Naive B cell (primary cell): ENCODE data around the gene ALS2CL. TPM values are rescaled to one million over a fixed set of nuclear protein-coding genes. Genes with fewer than 3 reads are reported as not detected.

ENCODE experiments used
- ATAC-seq, 2 donors: fragments of 150-1000 bp; cut with Tn5 transposase; 2 replicates each; pipeline ENCODE4 v1.10.0; 2021; ENCODE audit warnings: low read depth in 2 of 2, mild to moderate bottlenecking in 2 of 2, moderate library complexity in 2 of 2
- DNase-seq: peaks from one replicate; pipeline ENCODE4 v3.0.0; 2022
- H3K27ac Mint-ChIP-seq, 6 donors: one replicate each; pipeline ENCODE4 v1.8.0; 2020 to 2022; ENCODE audit warnings: mild to moderate bottlenecking in 6 of 6, mixed read lengths in 6 of 6, moderate library complexity in 5 of 6, inconsistent platforms in 2 of 6
- H3K27me3 Mint-ChIP-seq, 3 donors: one replicate each; pipeline ENCODE4 v1.8.0; 2021 to 2022; ENCODE audit warnings: mixed read lengths in 3 of 3, mild to moderate bottlenecking in 1 of 3
- H3K36me3 Mint-ChIP-seq, 2 donors: one replicate each; pipeline ENCODE4 v1.8.0; 2020 to 2022; ENCODE audit warnings: mixed read lengths in 2 of 2, inconsistent platforms in 1 of 2, mild to moderate bottlenecking in 1 of 2
- H3K4me1 Mint-ChIP-seq, 3 donors: one replicate each; pipeline ENCODE4 v1.8.0; 2020 to 2022; ENCODE audit warnings: mixed read lengths in 3 of 3, inconsistent platforms in 1 of 3, mild to moderate bottlenecking in 1 of 3, moderate library complexity in 1 of 3
- H3K4me3 Mint-ChIP-seq, 8 donors: one replicate each; pipeline ENCODE4 v1.8.0; 2020 to 2022; ENCODE audit warnings: mild to moderate bottlenecking in 8 of 8, mixed read lengths in 8 of 8, moderate library complexity in 8 of 8, inconsistent platforms in 2 of 8
- H3K9me3 Mint-ChIP-seq, 7 donors: one replicate each; pipeline ENCODE4 v1.8.0; 2020 to 2022; ENCODE audit warnings: mixed read lengths in 7 of 7, mild to moderate bottlenecking in 5 of 7, inconsistent platforms in 2 of 7, moderate library complexity in 1 of 7
- polyA plus RNA-seq, 6 donors: library from polyadenylated mRNA; unstranded; fragments of 300-500 nt; fragmentation: Illumina TruSeq; gene quantifications; one replicate each; pipeline ENCODE4 v1.2.3, GENCODE V29; 2021; ENCODE audit warnings: low read depth in 6 of 6

Gene ALS2CL
- polyA plus RNA-seq, 6 donors from 2014 or later: not detected

DNA sequence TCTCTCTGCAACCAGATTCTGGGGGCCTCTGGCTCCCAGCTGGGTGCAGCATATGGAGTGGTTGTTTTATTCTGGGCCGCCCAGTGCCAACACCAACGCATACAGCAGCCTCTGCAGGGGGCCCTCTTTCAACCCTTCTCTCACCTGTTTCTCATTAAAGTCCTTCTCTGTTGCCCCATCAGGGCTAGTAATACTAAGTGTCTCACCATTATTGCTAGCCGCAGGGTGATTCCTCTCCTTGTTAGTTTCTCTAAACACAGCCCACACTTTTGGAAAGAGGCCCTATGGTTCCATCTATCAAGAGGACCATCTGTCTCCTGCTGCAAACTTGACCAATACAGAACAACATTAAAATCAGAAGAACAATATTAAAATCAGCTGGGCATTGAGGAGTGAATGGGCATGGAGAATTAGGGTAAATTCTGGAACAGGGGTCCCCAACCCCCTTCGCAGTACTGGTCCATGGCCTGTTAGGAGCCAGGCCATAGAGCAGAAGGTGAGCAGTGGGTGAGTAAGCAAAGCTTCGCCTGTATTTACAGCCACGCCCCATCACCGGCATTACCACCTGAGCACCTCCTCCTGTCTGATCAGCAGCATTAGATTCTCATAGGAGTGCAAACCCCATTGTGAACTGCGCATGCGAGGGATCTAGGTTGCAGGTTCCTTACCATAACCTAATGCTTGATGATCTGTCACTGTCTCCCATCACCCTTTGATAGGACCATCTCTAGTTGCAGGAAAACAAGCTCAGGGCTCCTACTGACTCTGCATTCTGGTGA is 36.5 kb downstream of the ALS2CL start:
- H3K4me3 Mint-ChIP-seq: no peak overlapping the region
- peaks cover 2 to 20% (median 15%) of the 10 kb centered on the region in 3 donors for H3K4me1 Mint-ChIP-seq

DNA sequence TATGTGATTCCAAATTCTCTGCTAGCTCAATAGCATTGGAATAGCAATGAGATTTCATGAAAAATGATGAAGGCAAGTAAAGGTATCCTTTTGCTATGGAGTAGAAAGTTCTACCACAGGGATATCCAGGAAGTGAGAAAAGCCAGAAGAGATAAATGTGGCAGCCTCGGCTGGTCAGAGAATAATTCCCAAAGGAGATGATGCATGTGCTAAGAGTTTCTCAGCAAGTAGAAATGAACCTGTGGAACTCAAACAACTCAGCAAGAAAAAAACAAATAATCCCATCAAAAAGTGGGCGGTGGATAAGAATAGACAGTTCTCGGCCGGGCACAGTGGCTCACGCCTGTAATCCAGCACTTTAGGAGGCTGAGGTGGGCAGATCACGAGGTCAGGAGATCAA is 38.2 kb downstream of the ALS2CL start:
- Mint-ChIP-seq H3K4me1 (peaks cover 0 to 12% (median 3%) of the 10 kb centered on the region in 3 donors), H3K4me3 (no peak overlapping the region), H3K27me3 (peaks cover 3 to 23% (median 13%) of the 10 kb centered on the region in 3 donors), H3K27ac (peak overlapping the region in 2 of 6 donors; percentile 1 to 7), H3K36me3 (peaks cover 5 to 19% of the 10 kb centered on the region in 2 donors), H3K9me3 (peaks cover 0 to 26% (median 10%) of the 10 kb centered on the region in 7 donors)
- no peak for DNase-seq
- ATAC-seq: no peak

More for the DNA sequence above, 36.5 kb downstream of the ALS2CL start:
- Mint-ChIP-seq H3K27ac (no peak overlapping the region), H3K9me3 (peaks cover 0 to 14% (median 6%) of the 10 kb centered on the region in 7 donors), H3K36me3 (peaks cover 5 to 6% of the 10 kb centered on the region in 2 donors), H3K27me3 (peaks cover 3 to 15% (median 10%) of the 10 kb centered on the region in 3 donors)
- ATAC-seq (no peak), DNase-seq (no peak)

- H3K27ac Mint-ChIP-seq: no peak overlapping the region
- peaks cover 0 to 26% (median 10%) of the 10 kb centered on the region in 7 donors for H3K9me3 Mint-ChIP-seq
- H3K4me1 Mint-ChIP-seq: peaks cover 0 to 11% (median 3%) of the 10 kb centered on the region in 3 donors
- ATAC-seq (no peak), DNase-seq (no peak)
- H3K36me3 Mint-ChIP-seq: peaks cover 5 to 19% of the 10 kb centered on the region in 2 donors
- H3K4me3 Mint-ChIP-seq: no peak overlapping the region
- H3K27me3 Mint-ChIP-seq: peaks cover 16 to 30% (median 20%) of the 10 kb centered on the region in 3 donors
Measured at GRCh38 chr3:46651084-46651483, 42.4 kb downstream of the ALS2CL start.

GRCh38 chr3:46649436-46649835 is 44.0 kb downstream of the ALS2CL start:
- DNase-seq (no peak), ATAC-seq (no peak)
- Mint-ChIP-seq H3K36me3 (peaks cover 5 to 19% of the 10 kb centered on the region in 2 donors), H3K4me3 (no peak overlapping the region), H3K9me3 (peaks cover 0 to 17% (median 8%) of the 10 kb centered on the region in 7 donors), H3K27me3 (peaks cover 18 to 30% (median 19%) of the 10 kb centered on the region in 3 donors), H3K4me1 (no peaks in the 10 kb centered on the region), H3K27ac (no peak overlapping the region)

DNA sequence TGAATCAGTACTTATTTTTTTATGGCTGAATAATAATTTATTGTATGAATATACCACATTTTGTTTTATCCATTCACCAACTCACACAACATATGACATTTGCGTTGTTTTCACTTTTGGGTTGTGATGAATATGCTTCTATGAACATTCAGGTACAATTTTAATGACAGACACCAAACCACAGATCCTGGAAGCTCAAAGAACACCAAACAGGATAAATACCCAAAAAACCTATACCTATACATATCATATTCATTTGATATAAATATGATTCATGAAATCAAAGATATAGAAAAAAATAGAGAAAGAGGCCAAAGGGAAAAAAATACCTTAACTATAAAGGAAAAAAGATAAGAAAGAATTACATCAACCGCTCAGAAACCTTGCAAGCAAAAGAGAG is 45.4 kb downstream of the ALS2CL start:
- Mint-ChIP-seq H3K27me3 (peaks cover 18 to 30% (median 21%) of the 10 kb centered on the region in 3 donors), H3K9me3 (peaks cover 0 to 17% (median 10%) of the 10 kb centered on the region in 7 donors), H3K4me3 (no peak overlapping the region), H3K27ac (no peak overlapping the region), H3K4me1 (no peaks in the 10 kb centered on the region), H3K36me3 (peaks cover 5 to 19% of the 10 kb centered on the region in 2 donors)
- ATAC-seq (no peak), DNase-seq (no peak)

DNA sequence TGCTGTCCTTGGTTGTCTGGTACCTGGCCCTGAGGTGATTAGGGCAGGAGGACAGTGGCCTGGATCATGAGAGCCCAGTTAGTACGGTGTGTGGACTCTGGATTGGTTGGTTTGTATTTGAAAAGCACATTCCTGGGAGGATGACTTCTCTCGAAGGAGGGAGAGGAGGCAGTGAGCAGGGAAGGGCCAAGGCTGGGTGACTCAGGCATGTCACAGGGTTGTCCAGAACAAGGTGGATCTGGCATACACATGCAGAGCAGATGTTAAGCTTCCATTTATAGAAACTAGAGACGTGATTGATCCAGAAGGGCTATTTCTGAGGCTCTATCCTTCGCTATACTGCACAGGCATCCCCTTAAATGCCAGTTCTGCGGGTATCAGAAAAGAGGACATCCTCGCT is 46.8 kb downstream of the ALS2CL start:
- H3K4me3 Mint-ChIP-seq: no peak overlapping the region
- H3K36me3 Mint-ChIP-seq: peaks cover 0 to 10% of the 10 kb centered on the region in 2 donors
- H3K27ac Mint-ChIP-seq: peak overlapping the region in 1 of 6 donors; percentile 50
- ATAC-seq: no peak
- DNase-seq: no peak
- H3K9me3 Mint-ChIP-seq: peaks cover 0 to 16% (median 5%) of the 10 kb centered on the region in 7 donors
- H3K27me3 Mint-ChIP-seq: peaks cover 21 to 30% (median 24%) of the 10 kb centered on the region in 3 donors
- no peaks in the 10 kb centered on the region for H3K4me1 Mint-ChIP-seq

DNA sequence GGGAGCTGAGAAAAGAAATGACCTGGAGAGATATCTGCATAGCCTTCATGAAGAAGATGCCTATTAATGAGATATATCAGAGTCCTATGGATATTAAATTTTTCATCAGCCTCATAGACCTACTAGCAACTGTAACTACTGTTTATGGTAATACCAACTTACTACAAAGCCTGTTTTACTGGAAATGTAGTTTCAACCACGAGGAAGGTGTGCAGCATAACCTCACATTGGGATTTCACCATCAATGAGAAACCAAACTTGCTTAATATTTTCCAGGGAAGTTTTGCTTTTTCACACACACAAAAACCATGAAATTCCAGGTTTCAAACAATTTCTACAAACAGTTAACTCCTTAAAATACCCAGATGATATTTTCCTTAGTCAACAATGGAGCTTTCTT is 49.8 kb downstream of the ALS2CL start:
- Mint-ChIP-seq H3K4me1 (no peaks in the 10 kb centered on the region), H3K36me3 (peaks cover 11 to 14% of the 10 kb centered on the region in 2 donors), H3K9me3 (peaks cover 10 to 32% (median 19%) of the 10 kb centered on the region in 7 donors), H3K27ac (no peak overlapping the region), H3K4me3 (no peak overlapping the region), H3K27me3 (peaks cover 15 to 27% (median 19%) of the 10 kb centered on the region in 3 donors)
- ATAC-seq (no peak), DNase-seq (no peak)

- Mint-ChIP-seq H3K9me3 (peaks cover 10 to 32% (median 19%) of the 10 kb centered on the region in 7 donors), H3K27ac (no peak overlapping the region), H3K4me3 (no peak overlapping the region), H3K4me1 (no peaks in the 10 kb centered on the region), H3K27me3 (peaks cover 15 to 27% (median 20%) of the 10 kb centered on the region in 3 donors), H3K36me3 (peaks cover 11 to 14% of the 10 kb centered on the region in 2 donors)
- no peak for DNase-seq
- no peak for ATAC-seq
Measured at GRCh38 chr3:46642971-46643370, 50.5 kb downstream of the ALS2CL start.

GRCh38 chr3:46640927-46641326 is 52.6 kb downstream of the ALS2CL start:
- no peaks in the 10 kb centered on the region for H3K4me1 Mint-ChIP-seq
- H3K27ac Mint-ChIP-seq: peak overlapping the region in 2 of 6 donors; percentile 48 to 54
- DNase-seq (no peak), ATAC-seq (no peak)
- no peak overlapping the region for H3K4me3 Mint-ChIP-seq
- peaks cover 11 to 14% of the 10 kb centered on the region in 2 donors for H3K36me3 Mint-ChIP-seq
- peaks cover 5 to 19% (median 16%) of the 10 kb centered on the region in 3 donors for H3K27me3 Mint-ChIP-seq
- peaks cover 10 to 32% (median 19%) of the 10 kb centered on the region in 7 donors for H3K9me3 Mint-ChIP-seq

DNA sequence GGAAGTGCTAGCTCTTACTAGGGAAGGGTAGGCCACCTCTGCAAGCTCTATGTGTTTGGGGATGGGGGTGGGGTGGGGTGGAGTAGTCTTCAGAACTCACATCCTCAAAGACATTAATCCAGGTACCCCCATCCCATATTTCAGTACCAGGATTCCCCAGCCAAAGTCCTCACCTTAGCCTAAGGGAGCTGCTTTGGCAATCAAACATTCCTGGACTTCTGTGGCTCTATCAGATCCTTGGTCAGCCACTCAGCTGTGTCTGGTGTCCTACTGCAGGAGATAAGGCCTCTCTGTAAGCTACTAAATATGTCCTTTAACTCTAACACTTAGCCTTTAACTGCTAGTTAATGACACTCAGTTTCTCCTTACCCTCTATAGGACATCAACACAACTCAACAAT is 54.3 kb downstream of the ALS2CL start:
- Mint-ChIP-seq H3K9me3 (peaks cover 10 to 32% (median 19%) of the 10 kb centered on the region in 7 donors), H3K4me3 (no peak overlapping the region), H3K27me3 (peaks cover 9 to 24% (median 16%) of the 10 kb centered on the region in 3 donors), H3K36me3 (peaks cover 11 to 14% of the 10 kb centered on the region in 2 donors), H3K4me1 (no peaks in the 10 kb centered on the region), H3K27ac (no peak overlapping the region)
- no peak for ATAC-seq
- DNase-seq: no peak

- DNase-seq (no peak), ATAC-seq (no peak)
- Mint-ChIP-seq H3K4me1 (peaks cover 5 to 6% (median 5%) of the 10 kb centered on the region in 3 donors), H3K27ac (peak overlapping the region in 1 of 6 donors; percentile 19), H3K36me3 (no peaks in the 10 kb centered on the region), H3K9me3 (peaks cover 0 to 7% (median 3%) of the 10 kb centered on the region in 7 donors), H3K27me3 (peaks cover 5 to 9% (median 8%) of the 10 kb centered on the region in 3 donors), H3K4me3 (no peak overlapping the region)
Measured at GRCh38 chr3:46634856-46635255, 58.6 kb downstream of the ALS2CL start.

- no peak for ATAC-seq
- Mint-ChIP-seq H3K4me3 (no peak overlapping the region), H3K27ac (no peak overlapping the region), H3K27me3 (peaks cover 5 to 9% (median 6%) of the 10 kb centered on the region in 3 donors), H3K36me3 (no peaks in the 10 kb centered on the region), H3K9me3 (no peaks in the 10 kb centered on the region), H3K4me1 (peaks cover 12 to 15% (median 14%) of the 10 kb centered on the region in 3 donors)
- no peak for DNase-seq
Measured at GRCh38 chr3:46632792-46633191, 60.7 kb downstream of the ALS2CL start.

GRCh38 chr3:46629551-46630517 is 63.6 kb downstream of the ALS2CL start:
- ATAC-seq: peak; percentile 96 to 97
- H3K9me3 Mint-ChIP-seq: no peaks in the 10 kb centered on the region

More at GRCh38 chr3:46629551-46630517, 63.6 kb downstream of the ALS2CL start:
- Mint-ChIP-seq H3K27me3 (peaks cover 0 to 4% (median 3%) of the 10 kb centered on the region in 3 donors), H3K4me1 (peaks cover 12 to 15% (median 14%) of the 10 kb centered on the region in 3 donors), H3K36me3 (no peaks in the 10 kb centered on the region), H3K27ac (peak overlapping the region; percentile 20 to 94 (median 77)), H3K4me3 (peak overlapping the region in 7 of 8 donors; percentile 56 to 79 (median 67))
- DNase-seq: peak; percentile 71
